ENCODE data around the gene ATP8B1.
"Not testable (repeated sequence)": the region's sequence is repeated elsewhere in the genome, so short reads cannot be mapped to it uniquely, and the experiment has no call there.

ATP8B1 gene

DNA sequence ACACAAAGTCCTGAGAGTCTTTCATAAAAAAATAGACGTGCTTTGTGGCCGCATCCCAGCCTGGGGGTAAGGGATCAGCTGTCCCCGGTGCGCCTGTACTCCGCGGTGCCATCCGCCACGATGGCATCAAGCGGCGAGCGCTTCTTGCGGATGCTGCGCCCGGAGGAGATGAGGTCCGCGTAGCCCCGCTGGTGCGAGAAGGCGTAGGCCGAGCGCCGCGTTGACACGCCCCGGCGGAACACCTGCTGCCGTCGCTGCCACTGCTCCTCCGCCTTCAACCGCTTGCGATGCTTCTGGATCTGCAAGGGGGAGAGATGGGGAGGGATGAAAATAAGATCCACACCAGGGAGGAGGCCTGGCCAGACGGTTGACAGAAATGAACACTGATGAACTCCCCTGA lies 154.7 kb downstream of the ATP8B1 start:
- DNase-seq (ENCODE audit: low read depth) = no peak
- TF ChIP-seq CTCF (conservative IDR thresholded peaks at IDR 0.05; ENCODE audit: control insufficient read depth, insufficient read depth, low read depth, low read length) = no peak
- no peak overlapping the region for H3K4me3 ChIP-seq (ENCODE audit: control insufficient read depth, low read depth, low read length)

- peak; percentile 41 for DNase-seq (ENCODE audit: low read depth)
- H3K4me3 ChIP-seq (ENCODE audit: control insufficient read depth, low read depth, low read length) = no peak overlapping the region
- peak; percentile 16 for TF ChIP-seq CTCF (conservative IDR thresholded peaks at IDR 0.05; ENCODE audit: control insufficient read depth, insufficient read depth, low read depth, low read length)
Measured at GRCh38 chr18:57644540-57644939, 158.6 kb downstream of the ATP8B1 start.

DNA sequence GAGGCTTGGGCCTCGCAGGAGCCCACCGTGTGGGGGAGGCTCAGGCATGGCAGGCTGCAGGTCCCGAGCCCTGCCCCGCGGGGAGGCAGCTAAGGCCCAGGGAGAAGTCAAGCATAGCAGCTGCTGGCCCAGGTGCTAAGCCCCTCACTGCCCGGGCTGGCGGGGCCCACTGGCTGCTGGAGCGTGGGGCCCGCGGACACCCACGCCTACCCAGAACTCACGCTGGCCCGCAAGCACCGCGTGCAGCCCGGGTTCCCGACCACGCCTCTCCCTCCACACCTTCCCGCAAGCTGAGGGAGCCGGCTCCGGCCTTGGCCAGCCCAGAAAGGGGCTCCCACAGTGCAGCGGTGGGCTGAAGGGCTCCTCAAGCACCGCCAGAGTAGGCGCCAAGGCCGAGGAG lies 159.4 kb downstream of the ATP8B1 start:
- not testable (repeated sequence) for DNase-seq (ENCODE audit: low read depth); H3K4me3 ChIP-seq (ENCODE audit: control insufficient read depth, low read depth, low read length)

- DNase-seq (ENCODE audit: low read depth); H3K4me3 ChIP-seq (ENCODE audit: control insufficient read depth, low read depth, low read length): not testable (repeated sequence)
Measured at GRCh38 chr18:57642462-57642861, 160.7 kb downstream of the ATP8B1 start.

- no peak overlapping the region for H3K4me3 ChIP-seq (ENCODE audit: control insufficient read depth, low read depth, low read length)
- TF ChIP-seq CTCF (conservative IDR thresholded peaks at IDR 0.05; ENCODE audit: control insufficient read depth, insufficient read depth, low read depth, low read length) = no peak
- no peak for DNase-seq (ENCODE audit: low read depth)
Measured at GRCh38 chr18:57640749-57641148, 162.4 kb downstream of the ATP8B1 start.

DNA sequence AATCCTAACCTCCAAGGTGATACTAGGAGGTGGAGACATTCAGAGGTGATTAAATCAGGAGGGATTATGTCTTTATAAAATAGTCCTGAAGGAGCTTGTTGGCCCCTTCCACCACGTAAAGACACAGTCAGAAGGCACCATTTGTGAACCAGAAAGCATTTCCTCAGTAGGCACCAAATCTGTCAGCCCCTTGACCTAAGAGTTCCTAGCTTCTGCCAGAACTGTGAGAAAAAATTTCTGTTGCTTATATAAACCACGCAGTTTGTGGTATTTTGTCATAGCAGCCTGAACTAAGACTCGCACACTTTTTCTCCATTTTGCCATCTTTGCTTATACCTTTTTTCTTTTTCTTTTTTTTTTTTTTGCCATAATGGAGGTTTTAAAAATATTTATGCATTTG lies 162.9 kb downstream of the ATP8B1 start:
- H3K4me3 ChIP-seq (ENCODE audit: control insufficient read depth, low read depth, low read length) = no peak overlapping the region
- no peak for DNase-seq (ENCODE audit: low read depth)
- TF ChIP-seq CTCF (conservative IDR thresholded peaks at IDR 0.05; ENCODE audit: control insufficient read depth, insufficient read depth, low read depth, low read length) = no peak

DNA sequence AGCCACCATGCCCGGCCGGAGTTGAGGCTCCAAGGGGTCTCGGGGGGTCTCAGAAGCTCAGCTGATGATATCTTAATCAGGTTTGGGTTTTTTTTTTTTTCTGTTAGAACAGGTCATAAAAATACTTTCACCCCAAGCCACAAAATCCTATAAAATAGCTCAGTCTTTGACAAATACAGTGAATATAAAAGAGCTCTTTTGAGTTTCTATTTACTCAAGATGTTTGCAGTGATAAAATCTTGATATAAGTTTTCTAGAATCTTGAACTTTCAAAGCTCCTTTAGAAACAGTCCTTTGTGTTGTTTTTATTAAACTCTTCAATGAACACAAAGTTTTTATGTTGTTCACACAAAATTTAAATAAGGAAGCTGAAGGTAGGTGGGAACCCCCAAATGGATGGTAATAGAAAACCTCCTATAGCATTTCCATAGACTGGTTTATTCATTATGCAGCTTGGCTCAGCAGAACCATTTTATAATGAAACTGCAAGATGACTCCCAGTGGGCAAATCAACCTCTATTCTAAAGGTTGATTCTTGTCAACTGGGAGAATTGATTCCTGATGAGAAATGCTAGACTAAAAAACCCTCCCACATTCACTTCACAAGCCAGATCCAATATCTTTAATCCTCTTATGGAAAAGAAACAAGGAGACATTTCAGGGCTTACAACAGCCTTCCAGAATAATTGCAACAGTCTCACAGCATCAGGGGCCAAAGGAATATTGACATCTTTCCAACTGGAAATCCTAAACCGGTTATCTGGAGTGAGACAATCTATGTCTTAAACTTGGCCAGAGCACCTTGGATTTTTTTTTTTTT lies 167.9 kb downstream of the ATP8B1 start:
- H3K4me3 ChIP-seq (ENCODE audit: control insufficient read depth, low read depth, low read length) = no peak overlapping the region
- peak; percentile 57 for DNase-seq (ENCODE audit: low read depth)
- no peak for TF ChIP-seq CTCF (conservative IDR thresholded peaks at IDR 0.05; ENCODE audit: control insufficient read depth, insufficient read depth, low read depth, low read length)

GRCh38 chr18:57631697-57632096 lies 171.4 kb downstream of the ATP8B1 start:
- no peak for TF ChIP-seq CTCF (conservative IDR thresholded peaks at IDR 0.05; ENCODE audit: control insufficient read depth, insufficient read depth, low read depth, low read length)
- H3K4me3 ChIP-seq (ENCODE audit: control insufficient read depth, low read depth, low read length) = no peak overlapping the region
- no peak for DNase-seq (ENCODE audit: low read depth)

All from fibroblast of mammary gland (primary cell).